Fibroblast of lung (primary cell): ENCODE measurements around the gene KCNMA1.

Experiments used
- CTCF ChIP-seq, 2 donors: IDR thresholded peaks in 1 of 2; conservative IDR thresholded peaks in 1 of 2; 1 replicate in 1 of 2; 2 replicates in 1 of 2; pipeline ENCODE4 v1.5.1; 2011 to 2012; ENCODE audit warnings: low read length in 2 of 2, control low read depth in 1 of 2, inconsistent platforms in 1 of 2, low read depth in 1 of 2, mild to moderate bottlenecking in 1 of 2
- EZH2 ChIP-seq: IDR thresholded peaks from 2 replicates; pipeline ENCODE4 v1.5.1; 2012; ENCODE audit warnings: low read length, control low read depth, mild to moderate bottlenecking; ENCODE audit errors: missing control alignments

- TF ChIP-seq CTCF (conservative IDR thresholded peaks at IDR 0.05 in 1 of 2, IDR thresholded peaks at IDR 0.05 in 1 of 2; ENCODE audit: low read depth in 1 of 2, low read length in 2 of 2) = no peak
- no peak for TF ChIP-seq EZH2
Measured at GRCh38 chr10:77085344-77085743, 552.3 kb downstream of the KCNMA1 start.
